ENCODE results near the gene EHMT1. TPM values are rescaled to one million over a fixed set of nuclear protein-coding genes. Genes with fewer than 3 reads are reported as not detected.

Gene EHMT1
- polyA plus RNA-seq, 1 of the 3 experiments (the other 2 are of a cell fraction) = 39.5 TPM

DNA sequence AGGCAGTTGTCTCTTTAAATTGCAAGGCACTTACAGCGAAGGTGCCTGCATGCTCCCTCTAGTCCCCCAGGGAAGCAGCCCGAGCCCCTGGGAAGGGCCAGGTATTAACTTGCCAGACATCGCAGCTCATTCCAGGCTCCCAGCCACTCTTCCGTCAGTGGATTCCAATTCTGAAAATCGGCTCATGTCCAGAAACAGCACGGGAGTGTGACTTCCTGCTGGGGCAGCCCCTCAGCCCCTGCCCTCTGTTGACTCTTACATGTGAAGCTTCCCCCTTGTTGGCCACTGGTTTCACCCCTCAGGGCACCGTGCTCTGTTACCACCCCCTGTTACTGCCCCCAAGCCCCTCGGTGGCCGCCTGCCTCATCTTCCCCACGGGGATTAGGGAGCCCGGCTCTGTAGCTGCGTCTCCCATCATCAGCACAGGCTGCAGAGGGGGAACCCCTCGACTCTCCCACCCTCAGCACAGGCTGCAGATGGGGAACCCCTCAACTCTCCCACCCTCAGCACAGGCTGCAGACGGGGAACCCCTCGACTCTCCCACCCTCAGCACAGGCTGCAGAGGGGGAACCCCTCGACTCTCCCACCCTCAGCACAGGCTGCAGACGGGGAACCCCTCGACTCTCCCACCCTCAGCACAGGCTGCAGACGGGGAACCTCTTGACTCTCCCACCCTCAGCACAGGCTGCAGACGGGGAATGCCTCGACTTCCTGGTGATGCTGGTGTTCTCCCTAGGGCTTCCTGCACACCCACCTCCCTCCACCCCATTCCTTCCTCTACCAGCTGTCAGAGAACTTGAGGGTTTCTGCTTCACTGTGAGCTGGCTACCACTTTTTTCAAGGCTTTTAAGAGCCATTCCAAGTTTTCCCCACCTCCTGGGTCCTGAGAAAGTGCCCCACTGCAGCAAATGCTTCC is 247.7 kb downstream of the EHMT1 start:
- no peaks in the 10 kb centered on the region for H3F3A ChIP-seq (replicated peaks; ENCODE audit: insufficient read depth)
- CTCF ChIA-PET = interaction anchor here (1.5 to 1.6 kb wide), 2 partner anchors 11 to 15 kb away, joined by 4 read pairs; partner anchors contain the start of gene CACNA1B
- no peak overlapping the region; a peak in 1 of 4 replicates for H3K4me3 ChIP-seq (ENCODE audit: low read depth in 2 of 2, low read length in 1 of 2)

More for the DNA sequence above, 247.7 kb downstream of the EHMT1 start:
- peak overlapping the region in 1 of 2 experiments; percentile 72; a peak in 2 of 4 replicates for H3K27ac ChIP-seq (ENCODE audit: low read depth in 2 of 2, low read length in 1 of 2)
- no peak overlapping the region for H2AFZ ChIP-seq (ENCODE audit: low read depth)
- POLR2A ChIA-PET = no interaction called here
- H4K20me1 ChIP-seq (ENCODE audit: insufficient read depth) = no peaks in the 10 kb centered on the region
- 25% methylated on average over 16 of the region's 21 CpGs for WGBS (ENCODE audit: low lambda C conversion rate)
- H3K79me2 ChIP-seq (ENCODE audit: insufficient read depth) = no peaks in the 10 kb centered on the region
- H3K9me3 ChIP-seq = no peaks in the 10 kb centered on the region
- H3K4me2 ChIP-seq = no peak overlapping the region
- TF ChIP-seq MEF2A (IDR thresholded peaks at IDR 0.05; ENCODE audit: borderline replicate concordance, low read depth) (no peak), POLR2AphosphoS5 (IDR thresholded peaks at IDR 0.05; ENCODE audit: low read depth, low read length) (no peak), RFX5 (IDR thresholded peaks at IDR 0.05; ENCODE audit: low read length) (no peak), FOSL2 (IDR thresholded peaks at IDR 0.05; ENCODE audit: borderline replicate concordance, low read depth) (no peak), RCOR1 (IDR thresholded peaks at IDR 0.05; ENCODE audit: low read length) (no peak), USF2 (IDR thresholded peaks at IDR 0.05; ENCODE audit: borderline replicate concordance, low read depth, low read length) (no peak), MAX (IDR thresholded peaks at IDR 0.05; ENCODE audit: low read depth) (no peak), JUND (IDR thresholded peaks at IDR 0.05) (no peak), SIN3A (IDR thresholded peaks at IDR 0.05; ENCODE audit: borderline replicate concordance, low read depth, low read length) (no peak), USF1 (IDR thresholded peaks at IDR 0.05; ENCODE audit: borderline replicate concordance, low read depth) (no peak), FOXM1 (IDR thresholded peaks at IDR 0.05; ENCODE audit: low read depth) (no peak), FOXJ3 (CRISPR knock-in tag; IDR thresholded peaks at IDR 0.05) (no peak), ZBTB33 (IDR thresholded peaks at IDR 0.05; ENCODE audit: borderline replicate concordance, low read depth) (no peak), MXI1 (IDR thresholded peaks at IDR 0.05; ENCODE audit: low read depth, low read length) (no peak), NRF1 (IDR thresholded peaks at IDR 0.05; ENCODE audit: low read depth, low read length) (no peak), GABPA (IDR thresholded peaks at IDR 0.05; ENCODE audit: low read depth) (no peak), RAD21 (IDR thresholded peaks at IDR 0.05; ENCODE audit: low read length) (no peak), TEAD4 (IDR thresholded peaks at IDR 0.05; ENCODE audit: borderline replicate concordance, insufficient read depth) (no peak)
- TF ChIP-seq, protein P1, sequence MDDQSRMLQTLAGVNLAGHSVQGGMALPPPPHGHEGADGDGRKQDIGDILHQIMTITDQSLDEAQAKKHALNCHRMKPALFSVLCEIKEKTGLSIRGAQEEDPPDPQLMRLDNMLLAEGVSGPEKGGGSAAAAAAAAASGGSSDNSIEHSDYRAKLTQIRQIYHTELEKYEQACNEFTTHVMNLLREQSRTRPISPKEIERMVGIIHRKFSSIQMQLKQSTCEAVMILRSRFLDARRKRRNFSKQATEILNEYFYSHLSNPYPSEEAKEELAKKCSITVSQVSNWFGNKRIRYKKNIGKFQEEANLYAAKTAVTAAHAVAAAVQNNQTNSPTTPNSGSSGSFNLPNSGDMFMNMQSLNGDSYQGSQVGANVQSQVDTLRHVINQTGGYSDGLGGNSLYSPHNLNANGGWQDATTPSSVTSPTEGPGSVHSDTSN (IDR thresholded peaks at IDR 0.05) = no peak
- H3K9ac ChIP-seq = no peak overlapping the region
- H3K4me1 ChIP-seq (ENCODE audit: control insufficient read depth in 1 of 2, insufficient read depth in 2 of 2, low read depth in 1 of 2, low read length in 1 of 2) = peaks cover 0 to 20% of the 10 kb centered on the region in 2 experiments; a peak in 1 of 4 replicates
- DNase-seq = peak; percentile 53
- no peaks in the 10 kb centered on the region for H3K27me3 ChIP-seq (ENCODE audit: insufficient read depth)
- H3K36me3 ChIP-seq (replicated peaks in 1 of 2; ENCODE audit: control insufficient read depth in 1 of 2, insufficient read depth in 2 of 2, low read length in 1 of 2) = no peaks in the 10 kb centered on the region
- H3K9me2 ChIP-seq = no peaks in the 10 kb centered on the region
